CD4-positive, alpha-beta memory T cell (primary cell): ENCODE measurements around the gene PHACTR4. TPM values are rescaled to one million over a fixed set of nuclear protein-coding genes. Genes with fewer than 3 reads are reported as not detected.

Experiments used
- CTCF ChIA-PET: fragments of 350-600 bp; sonication (Branson Sonifier 250); formaldehyde crosslinking; loops from one replicate; lab custom pipeline; 2021; ENCODE audit warnings: inconsistent platforms; ENCODE audit not compliant: partially characterized antibody; lab: Charles Lee
- POLR2A ChIA-PET: fragments of 350-600 bp; sonication (Branson Sonifier 250); formaldehyde crosslinking; loops from one replicate; lab custom pipeline; 2021; ENCODE audit not compliant: partially characterized antibody; lab: Charles Lee
- DNase-seq, 5 donors: peaks; one replicate each; pipeline versions ENCODE4 v3.0.0 to v3.0.0-alpha.2; 2020 to 2022; ENCODE audit warnings: mixed read lengths in 1 of 5
- H3K27ac ChIP-seq: one replicate; pipeline ENCODE4 v1.7.0; 2013; ENCODE audit warnings: low read depth, low read length
- H3K27me3 ChIP-seq: 2 replicates; pipeline ENCODE4 v1.7.0; 2013; ENCODE audit warnings: mild to moderate bottlenecking, low read length, moderate library complexity; ENCODE audit not compliant: insufficient read depth
- H3K36me3 ChIP-seq: 2 replicates; pipeline ENCODE4 v1.7.0; 2013; ENCODE audit warnings: mild to moderate bottlenecking, low read length, moderate library complexity; ENCODE audit not compliant: insufficient read depth
- H3K4me1 ChIP-seq: 2 replicates; pipeline ENCODE4 v1.7.0; 2013; ENCODE audit warnings: mild to moderate bottlenecking, low read length, moderate library complexity; ENCODE audit not compliant: insufficient read depth
- H3K4me3 ChIP-seq, 2 donors: one replicate each; pipeline ENCODE4 v1.7.0; 2013; ENCODE audit warnings: low read length in 2 of 2, mild to moderate bottlenecking in 1 of 2
- H3K9me3 ChIP-seq, 2 donors: one replicate each; pipeline ENCODE4 v1.7.0; 2013; ENCODE audit warnings: low read length in 2 of 2, control low read depth in 1 of 2; ENCODE audit not compliant: control insufficient read depth in 1 of 2
- H3K27ac Mint-ChIP-seq, 7 donors: one replicate each; pipeline ENCODE4 v1.8.0; 2020 to 2021; ENCODE audit warnings: mixed read lengths in 7 of 7, mild to moderate bottlenecking in 6 of 7, inconsistent platforms in 3 of 7, moderate library complexity in 3 of 7
- H3K27me3 Mint-ChIP-seq, 2 donors: one replicate each; pipeline ENCODE4 v1.8.0; 2020 to 2021; ENCODE audit warnings: mixed read lengths in 2 of 2
- H3K36me3 Mint-ChIP-seq, 2 donors: one replicate each; pipeline ENCODE4 v1.8.0; 2020 to 2021; ENCODE audit warnings: mixed read lengths in 2 of 2, inconsistent platforms in 1 of 2, mild to moderate bottlenecking in 1 of 2
- H3K4me1 Mint-ChIP-seq, 4 donors: one replicate each; pipeline ENCODE4 v1.8.0; 2020 to 2021; ENCODE audit warnings: mixed read lengths in 4 of 4, mild to moderate bottlenecking in 1 of 4
- H3K4me3 Mint-ChIP-seq, 8 donors: one replicate each; pipeline ENCODE4 v1.8.0; 2020 to 2021; ENCODE audit warnings: mixed read lengths in 8 of 8, mild to moderate bottlenecking in 7 of 8, moderate library complexity in 6 of 8, inconsistent platforms in 3 of 8
- H3K9me3 Mint-ChIP-seq, 8 donors: one replicate each; pipeline ENCODE4 v1.8.0; 2020 to 2021; ENCODE audit warnings: mixed read lengths in 8 of 8, mild to moderate bottlenecking in 5 of 8, inconsistent platforms in 3 of 8, moderate library complexity in 1 of 8
- intact Hi-C: fragments of 100-400 bp; cut with micrococcal nuclease; formaldehyde crosslinking; loops from one replicate; pipeline ENCODE4 v1.15.1; 2023
- polyA plus RNA-seq, 2 donors: library from polyadenylated mRNA; unstranded; fragments of 300-500 nt; fragmentation: Illumina TruSeq; gene quantifications; one replicate each; pipeline ENCODE4 v1.2.3, GENCODE V29; 2021
- total RNA-seq, 2 experiments: library from RNA; stranded (reverse); gene quantifications; one replicate each; pipeline ENCODE4 v1.2.3, GENCODE V29; 2021

PHACTR4 gene
- total and polyA plus RNA-seq, 4 experiments from 2014 or later = 3.6 to 28.8 (median 24.9) TPM

- no peak overlapping the region for H3K4me3 Mint-ChIP-seq
- no peaks in the 10 kb centered on the region for H3K36me3 ChIP-seq
- H3K36me3 Mint-ChIP-seq = peaks cover 3 to 7% of the 10 kb centered on the region in 2 donors
- CTCF ChIA-PET = interaction anchor here (1.3 to 1.4 kb wide), 2 partner anchors 8 to 154 kb away, joined by 4 to 6 read pairs; no protein-coding TSS in a partner anchor
- H3K27me3 ChIP-seq = no peaks in the 10 kb centered on the region
- intact Hi-C loops = loop anchor here (10.0 kb wide), 1 partner anchor 203 kb away; no protein-coding TSS in a partner anchor
- POLR2A ChIA-PET = interaction anchor here (1.1 kb wide), 1 partner anchor 153 kb away, joined by 3 read pairs; no protein-coding TSS in a partner anchor
- no peaks in the 10 kb centered on the region for H3K9me3 ChIP-seq
- DNase-seq = no peak
- H3K4me3 ChIP-seq = no peak overlapping the region
- H3K9me3 Mint-ChIP-seq = no peaks in the 10 kb centered on the region
- H3K27ac Mint-ChIP-seq = peak overlapping the region in 2 of 7 donors; percentile 2 to 29
- H3K27ac ChIP-seq = no peak overlapping the region
- peaks cover 5 to 19% (median 14%) of the 10 kb centered on the region in 4 donors for H3K4me1 Mint-ChIP-seq
- H3K27me3 Mint-ChIP-seq = no peaks in the 10 kb centered on the region
- H3K4me1 ChIP-seq = peaks cover 8% of the 10 kb centered on the region
Measured at GRCh38 chr1:28401760-28402159, 32.2 kb downstream of the PHACTR4 start.

GRCh38 chr1:28409090-28409489 lies 39.5 kb downstream of the PHACTR4 start:
- ChIA-PET CTCF (interaction anchor here (1.4 to 3.9 kb wide), 9 partner anchors 12 to 468 kb away, joined by 3 to 21 read pairs (median 8); no protein-coding TSS in a partner anchor), POLR2A (interaction anchor here (0.5 to 0.9 kb wide), 2 partner anchors 468 to 496 kb away, joined by 3 read pairs; no protein-coding TSS in a partner anchor)
- H3K27ac Mint-ChIP-seq = no peak overlapping the region
- no peak overlapping the region for H3K4me3 Mint-ChIP-seq
- Histone ChIP-seq H3K4me3 (no peak overlapping the region), H3K27ac (no peak overlapping the region), H3K36me3 (no peaks in the 10 kb centered on the region), H3K4me1 (peaks cover 11% of the 10 kb centered on the region), H3K9me3 (no peaks in the 10 kb centered on the region), H3K27me3 (no peaks in the 10 kb centered on the region)
- H3K27me3 Mint-ChIP-seq = no peaks in the 10 kb centered on the region
- DNase-seq = no peak
- peaks cover 0 to 3% of the 10 kb centered on the region in 2 donors for H3K36me3 Mint-ChIP-seq
- H3K9me3 Mint-ChIP-seq = no peaks in the 10 kb centered on the region
- peaks cover 0 to 12% (median 6%) of the 10 kb centered on the region in 4 donors for H3K4me1 Mint-ChIP-seq
- intact Hi-C loops = loop anchor here (5.0 to 10.0 kb wide), 2 partner anchors 162 to 196 kb away; no protein-coding TSS in a partner anchor

GRCh38 chr1:28411656-28412055 lies 42.1 kb downstream of the PHACTR4 start:
- intact Hi-C loops = no loop called here
- H3K4me3 Mint-ChIP-seq = no peak overlapping the region
- no peak overlapping the region for H3K27ac ChIP-seq
- H3K36me3 Mint-ChIP-seq = peaks cover 0 to 3% of the 10 kb centered on the region in 2 donors
- peak overlapping the region in 1 of 7 donors; percentile 22 for H3K27ac Mint-ChIP-seq
- CTCF ChIA-PET = interaction anchor here (1.7 to 2.5 kb wide), 2 partner anchors 163 to 470 kb away, joined by 4 to 12 read pairs; no protein-coding TSS in a partner anchor
- no peak overlapping the region for H3K4me3 ChIP-seq
- DNase-seq = no peak
- POLR2A ChIA-PET = no interaction called here
- H3K27me3 ChIP-seq = no peaks in the 10 kb centered on the region
- H3K4me1 ChIP-seq = peaks cover 9% of the 10 kb centered on the region
- no peaks in the 10 kb centered on the region for H3K9me3 ChIP-seq
- H3K27me3 Mint-ChIP-seq = no peaks in the 10 kb centered on the region
- H3K4me1 Mint-ChIP-seq = peaks cover 4 to 7% (median 5%) of the 10 kb centered on the region in 4 donors
- H3K36me3 ChIP-seq = no peaks in the 10 kb centered on the region
- H3K9me3 Mint-ChIP-seq = no peaks in the 10 kb centered on the region

- no peaks in the 10 kb centered on the region for H3K27me3 Mint-ChIP-seq
- no peak overlapping the region for H3K4me3 Mint-ChIP-seq
- H3K27ac Mint-ChIP-seq = peak overlapping the region in 1 of 7 donors; percentile 29
- POLR2A ChIA-PET = interaction anchor here (0.8 to 1.2 kb wide), 2 partner anchors 93 to 97 kb away, joined by 3 read pairs; no protein-coding TSS in a partner anchor
- Histone ChIP-seq H3K36me3 (no peaks in the 10 kb centered on the region), H3K9me3 (no peaks in the 10 kb centered on the region), H3K4me3 (no peak overlapping the region), H3K27me3 (no peaks in the 10 kb centered on the region), H3K4me1 (peaks cover 14% of the 10 kb centered on the region), H3K27ac (no peak overlapping the region)
- peaks cover 0 to 3% of the 10 kb centered on the region in 2 donors for H3K36me3 Mint-ChIP-seq
- CTCF ChIA-PET = interaction anchor here (1.1 kb wide), 1 partner anchor 464 kb away, joined by 7 read pairs; no protein-coding TSS in a partner anchor
- intact Hi-C loops = no loop called here
- DNase-seq = no peak
- H3K4me1 Mint-ChIP-seq = peaks cover 10 to 17% (median 13%) of the 10 kb centered on the region in 4 donors
- no peaks in the 10 kb centered on the region for H3K9me3 Mint-ChIP-seq
Measured at GRCh38 chr1:28412731-28413130, 43.2 kb downstream of the PHACTR4 start.

GRCh38 chr1:28416509-28417194 lies 47.1 kb downstream of the PHACTR4 start:
- no peaks in the 10 kb centered on the region for H3K9me3 ChIP-seq
- H3K4me1 Mint-ChIP-seq = peaks cover 11 to 15% (median 12%) of the 10 kb centered on the region in 4 donors
- peaks cover 13% of the 10 kb centered on the region for H3K4me1 ChIP-seq
- peak overlapping the region in 1 of 8 donors; percentile 13 for H3K4me3 Mint-ChIP-seq
- no peak for DNase-seq
- no peak overlapping the region for H3K27ac Mint-ChIP-seq
- CTCF ChIA-PET = interaction anchor here (1.1 to 1.4 kb wide), 2 partner anchors 168 to 461 kb away, joined by 3 to 4 read pairs; no protein-coding TSS in a partner anchor
- H3K27me3 Mint-ChIP-seq = no peaks in the 10 kb centered on the region
- H3K36me3 Mint-ChIP-seq = peaks cover 0 to 3% of the 10 kb centered on the region in 2 donors
- no peak overlapping the region for H3K4me3 ChIP-seq
- no peak overlapping the region for H3K27ac ChIP-seq
- H3K27me3 ChIP-seq = no peaks in the 10 kb centered on the region
- intact Hi-C loops = no loop called here
- POLR2A ChIA-PET = interaction anchor here (0.7 kb wide), 1 partner anchor 683 kb away, joined by 3 read pairs; no protein-coding TSS in a partner anchor
- no peaks in the 10 kb centered on the region for H3K36me3 ChIP-seq
- H3K9me3 Mint-ChIP-seq = no peaks in the 10 kb centered on the region

- Histone ChIP-seq H3K4me3 (no peak overlapping the region), H3K9me3 (no peaks in the 10 kb centered on the region), H3K4me1 (peaks cover 13% of the 10 kb centered on the region), H3K27me3 (no peaks in the 10 kb centered on the region), H3K27ac (no peak overlapping the region), H3K36me3 (no peaks in the 10 kb centered on the region)
- CTCF ChIA-PET = interaction anchor here (0.6 to 1.4 kb wide), 3 partner anchors 141 to 461 kb away, joined by 3 to 5 read pairs (median 3); no protein-coding TSS in a partner anchor
- Mint-ChIP-seq H3K9me3 (no peaks in the 10 kb centered on the region), H3K4me1 (peaks cover 11 to 15% (median 12%) of the 10 kb centered on the region in 4 donors), H3K36me3 (peaks cover 2 to 3% of the 10 kb centered on the region in 2 donors), H3K4me3 (peak overlapping the region in 7 of 8 donors; percentile 43 to 83 (median 79)), H3K27me3 (no peaks in the 10 kb centered on the region), H3K27ac (peak overlapping the region in 6 of 7 donors; percentile 32 to 88 (median 56))
- peak in 1 of 5 donors; percentile 10 for DNase-seq
- POLR2A ChIA-PET = no interaction called here
- intact Hi-C loops = no loop called here
Measured at GRCh38 chr1:28417441-28417922, 47.9 kb downstream of the PHACTR4 start.
